GM12873 (cell line): Measurements from ENCODE around the gene PRKAR1B.

Experiments
- CTCF ChIP-seq: IDR thresholded peaks from 2 replicates; pipeline ENCODE4 v1.5.1; 2012; ENCODE audit warnings: low read depth, mild to moderate bottlenecking, moderate library complexity, low read length, control low read depth; ENCODE audit not compliant: insufficient read depth; ENCODE audit errors: missing control alignments

PRKAR1B gene

DNA sequence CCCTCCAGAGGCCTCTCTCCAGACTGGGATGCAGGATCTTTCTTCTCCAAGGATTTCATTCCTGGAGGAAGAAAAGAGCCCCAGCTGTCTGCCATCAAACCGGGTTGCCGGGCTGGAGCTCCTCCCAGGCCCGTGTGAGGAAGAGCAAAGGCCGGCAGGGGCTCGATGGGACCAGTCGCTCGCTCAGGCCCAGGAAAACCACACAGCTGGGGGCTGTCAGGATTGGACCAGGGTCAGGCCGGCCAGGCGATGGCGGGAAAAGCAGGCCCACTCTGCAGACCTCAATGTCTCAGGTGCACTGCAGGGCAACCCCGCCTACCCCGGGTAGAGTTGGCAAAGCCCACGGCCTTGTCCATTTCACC is 98.7 kb downstream of the PRKAR1B start:
- no peak for TF ChIP-seq CTCF

- no peak for TF ChIP-seq CTCF
Observed at GRCh38 chr7:627661-628401, 99.2 kb downstream of the PRKAR1B start.

DNA sequence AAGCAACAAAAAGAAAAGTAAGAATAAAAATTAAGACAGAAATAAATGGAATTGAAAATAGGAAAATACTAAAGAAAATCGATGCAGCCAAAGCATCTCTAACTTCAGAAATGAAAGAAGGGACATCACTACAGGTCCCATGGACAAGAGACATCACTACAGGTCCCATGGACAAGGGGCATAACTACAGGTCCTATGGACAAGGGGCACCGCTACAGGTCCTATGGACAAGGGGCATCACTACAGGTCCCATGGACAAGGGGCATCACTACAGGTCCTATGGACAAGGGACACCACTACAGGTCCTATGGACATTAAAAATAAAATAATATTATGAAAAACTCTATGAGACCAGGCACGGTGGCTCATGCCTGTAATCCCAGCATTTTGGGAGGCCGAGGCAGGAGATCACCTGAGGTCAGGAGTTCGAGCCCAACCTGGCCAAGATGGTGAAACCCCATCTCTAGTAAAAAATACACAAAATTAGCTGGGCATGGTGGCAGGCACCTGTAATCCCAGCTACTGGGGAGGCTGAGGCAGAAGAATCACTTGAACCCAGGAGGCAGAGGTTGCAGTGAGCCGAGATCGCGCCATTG is 101.6 kb downstream of the PRKAR1B start:
- TF ChIP-seq CTCF: no peak

GRCh38 chr7:623464-623863 is 103.6 kb downstream of the PRKAR1B start:
- TF ChIP-seq CTCF: no peak

DNA sequence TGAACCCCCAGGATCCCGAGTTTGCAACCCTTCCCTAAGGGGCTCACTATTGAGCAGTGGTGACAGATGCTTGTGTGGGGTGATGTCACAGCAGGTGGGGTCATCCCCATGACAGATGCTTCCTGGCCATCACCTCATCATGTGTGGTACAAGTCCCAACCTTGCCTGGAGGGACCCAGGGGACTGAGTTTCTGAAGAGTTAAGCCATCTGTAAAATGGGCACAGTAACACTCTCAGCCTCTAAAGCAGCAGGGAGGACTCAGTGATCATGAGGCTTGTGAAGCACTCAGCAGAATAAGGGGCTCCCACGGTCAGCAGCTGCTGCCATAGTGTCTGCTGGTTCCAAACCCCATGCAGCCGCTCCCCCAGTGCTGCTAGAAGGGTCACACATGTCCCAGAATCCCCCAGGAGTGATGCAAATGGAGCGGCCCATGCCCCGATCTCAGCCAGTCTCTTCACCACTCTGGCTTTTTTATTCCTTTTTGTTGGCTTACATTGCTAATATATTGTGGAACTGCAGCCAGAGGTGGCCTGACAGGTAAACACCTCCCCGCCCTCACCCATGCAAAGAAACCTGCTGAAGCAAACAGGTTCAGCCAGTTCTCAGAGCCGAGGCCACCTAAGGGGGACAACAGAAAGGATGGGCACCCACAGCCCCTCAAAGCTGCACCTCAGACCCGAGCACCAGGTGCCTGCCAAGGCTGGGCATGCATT is 105.4 kb downstream of the PRKAR1B start:
- no peak for TF ChIP-seq CTCF

- TF ChIP-seq CTCF: no peak
Observed at GRCh38 chr7:620885-621284, 106.2 kb downstream of the PRKAR1B start.

DNA sequence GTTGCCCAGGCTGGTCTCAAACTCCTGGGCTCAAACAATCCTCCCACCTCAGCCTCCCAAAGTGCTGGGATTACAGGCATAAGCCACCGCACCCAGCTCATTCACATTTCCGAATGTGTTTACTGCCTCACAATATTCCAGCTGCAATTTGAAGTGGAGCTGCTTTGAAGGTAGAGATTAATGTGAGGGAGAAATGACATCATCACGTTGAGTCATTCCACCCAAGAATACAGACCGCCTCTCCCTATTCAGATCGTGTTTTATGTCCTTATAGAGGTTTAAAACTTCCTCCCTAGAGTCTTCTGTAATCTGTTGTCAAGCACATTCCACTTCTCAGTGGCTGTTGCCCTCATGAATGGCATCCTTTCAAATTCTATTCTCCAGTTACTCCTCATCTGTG is 107.0 kb downstream of the PRKAR1B start:
- no peak for TF ChIP-seq CTCF
